ENCODE results near the gene PARM1.

The PARM1 gene

DNA sequence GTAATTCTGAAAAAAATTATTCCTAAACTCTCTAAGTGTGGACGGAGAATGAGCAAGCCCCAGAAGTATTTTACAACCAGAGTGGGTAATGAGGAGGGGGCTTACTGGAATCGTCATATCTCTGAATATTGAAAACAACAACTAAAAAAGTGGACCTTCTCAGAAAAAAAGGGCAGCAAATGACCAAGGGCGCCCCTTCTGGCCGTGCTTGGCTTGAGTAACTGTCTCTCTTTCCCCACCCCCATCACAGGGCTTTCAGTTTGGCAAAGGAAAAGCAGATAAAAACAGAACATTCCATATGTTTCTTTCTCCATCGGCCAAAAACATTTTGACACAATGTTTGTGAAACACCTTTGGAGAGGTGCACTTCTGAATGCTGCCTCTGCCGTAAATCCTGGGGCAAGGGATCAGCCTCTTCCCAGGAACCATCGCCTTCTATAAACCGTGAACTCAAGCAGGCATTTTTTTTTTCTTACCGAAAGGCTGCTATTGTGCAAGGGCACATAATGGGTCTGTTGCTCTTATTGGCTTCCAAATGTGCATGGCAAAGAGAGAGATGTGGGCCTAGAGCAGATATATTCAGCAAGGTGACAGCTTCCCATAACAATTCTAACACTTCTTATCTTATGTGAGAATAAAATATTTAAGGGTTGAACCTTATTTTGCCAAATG lies 115.4 kb downstream of the PARM1 start:
- H3K4me3 ChIP-seq: no peak overlapping the region
- TF ChIP-seq, protein P1, sequence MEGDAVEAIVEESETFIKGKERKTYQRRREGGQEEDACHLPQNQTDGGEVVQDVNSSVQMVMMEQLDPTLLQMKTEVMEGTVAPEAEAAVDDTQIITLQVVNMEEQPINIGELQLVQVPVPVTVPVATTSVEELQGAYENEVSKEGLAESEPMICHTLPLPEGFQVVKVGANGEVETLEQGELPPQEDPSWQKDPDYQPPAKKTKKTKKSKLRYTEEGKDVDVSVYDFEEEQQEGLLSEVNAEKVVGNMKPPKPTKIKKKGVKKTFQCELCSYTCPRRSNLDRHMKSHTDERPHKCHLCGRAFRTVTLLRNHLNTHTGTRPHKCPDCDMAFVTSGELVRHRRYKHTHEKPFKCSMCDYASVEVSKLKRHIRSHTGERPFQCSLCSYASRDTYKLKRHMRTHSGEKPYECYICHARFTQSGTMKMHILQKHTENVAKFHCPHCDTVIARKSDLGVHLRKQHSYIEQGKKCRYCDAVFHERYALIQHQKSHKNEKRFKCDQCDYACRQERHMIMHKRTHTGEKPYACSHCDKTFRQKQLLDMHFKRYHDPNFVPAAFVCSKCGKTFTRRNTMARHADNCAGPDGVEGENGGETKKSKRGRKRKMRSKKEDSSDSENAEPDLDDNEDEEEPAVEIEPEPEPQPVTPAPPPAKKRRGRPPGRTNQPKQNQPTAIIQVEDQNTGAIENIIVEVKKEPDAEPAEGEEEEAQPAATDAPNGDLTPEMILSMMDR (IDR thresholded peaks at IDR 0.05): no peak
- DNase-seq (ENCODE audit: low spot score): no peak
- H3K27ac ChIP-seq: no peak overlapping the region

DNA sequence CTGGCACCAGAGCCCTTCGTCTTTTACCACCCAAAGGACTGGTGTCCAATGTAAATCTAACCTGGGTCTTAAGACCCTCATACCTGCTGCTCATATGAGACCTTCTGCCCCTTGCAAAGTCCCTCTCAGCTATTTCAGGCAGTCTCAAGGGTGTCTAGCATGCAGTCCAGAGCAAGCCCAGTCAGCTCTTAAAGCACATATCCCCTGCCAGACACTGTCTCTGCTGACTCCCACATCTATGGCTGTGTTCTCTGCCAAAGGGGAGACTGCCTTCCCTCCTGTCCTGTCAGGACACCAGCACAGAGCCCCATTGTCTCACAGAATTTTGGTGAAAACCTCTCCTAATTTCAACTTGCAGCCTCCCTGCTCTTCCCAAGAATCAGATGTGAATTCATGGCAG lies 118.5 kb downstream of the PARM1 start:
- DNase-seq (ENCODE audit: low spot score): no peak
- TF ChIP-seq, protein P1 (IDR thresholded peaks at IDR 0.05): no peak

DNA sequence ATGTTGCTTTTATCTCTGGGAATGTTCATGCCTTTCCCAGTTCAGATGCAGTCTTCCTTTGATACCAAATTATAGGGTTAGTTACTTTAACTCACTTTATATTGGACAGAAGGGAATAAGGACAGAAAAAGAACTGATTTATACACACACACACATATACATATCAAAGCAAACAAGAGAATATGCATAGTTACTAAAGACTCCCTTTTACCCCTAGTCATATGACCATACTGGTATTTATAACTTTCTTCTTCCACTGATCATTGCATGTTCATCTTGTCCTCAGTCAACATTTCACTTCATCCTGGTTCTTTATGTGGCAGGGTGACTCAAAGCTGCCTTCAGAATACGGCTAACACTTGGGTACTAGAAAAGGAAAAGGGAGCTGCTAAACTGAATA lies 120.4 kb downstream of the PARM1 start:
- no peak overlapping the region for H3K27ac ChIP-seq
- no peak overlapping the region for H3K4me3 ChIP-seq
- DNase-seq (ENCODE audit: low spot score): no peak
- TF ChIP-seq, protein P1 (IDR thresholded peaks at IDR 0.05): no peak

More for the DNA sequence above, 118.5 kb downstream of the PARM1 start:
- Histone ChIP-seq H3K4me3 (no peak overlapping the region), H3K27ac (no peak overlapping the region)

DNA sequence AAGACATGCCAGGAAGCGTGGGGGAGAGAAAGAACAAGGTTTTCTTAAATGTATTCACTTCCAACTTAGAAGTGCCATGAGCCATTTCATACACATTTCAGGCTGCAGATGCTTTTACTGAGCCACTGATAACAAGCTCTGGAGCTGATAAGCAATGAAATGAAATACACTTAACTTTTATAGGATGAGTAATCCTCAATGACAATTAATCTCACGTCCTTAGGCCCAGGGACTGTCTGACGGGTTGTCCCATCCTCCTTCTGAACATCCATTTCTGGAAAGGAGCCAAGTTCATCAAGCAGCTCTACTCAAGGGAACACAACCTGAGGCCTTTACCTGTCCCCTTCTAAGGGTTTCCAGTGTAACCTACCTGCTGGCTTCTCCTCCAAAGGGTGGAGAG lies 121.2 kb downstream of the PARM1 start:
- TF ChIP-seq, protein P1 (IDR thresholded peaks at IDR 0.05): no peak
- no peak overlapping the region for H3K27ac ChIP-seq
- no peak overlapping the region for H3K4me3 ChIP-seq
- no peak for DNase-seq (ENCODE audit: low spot score)

DNA sequence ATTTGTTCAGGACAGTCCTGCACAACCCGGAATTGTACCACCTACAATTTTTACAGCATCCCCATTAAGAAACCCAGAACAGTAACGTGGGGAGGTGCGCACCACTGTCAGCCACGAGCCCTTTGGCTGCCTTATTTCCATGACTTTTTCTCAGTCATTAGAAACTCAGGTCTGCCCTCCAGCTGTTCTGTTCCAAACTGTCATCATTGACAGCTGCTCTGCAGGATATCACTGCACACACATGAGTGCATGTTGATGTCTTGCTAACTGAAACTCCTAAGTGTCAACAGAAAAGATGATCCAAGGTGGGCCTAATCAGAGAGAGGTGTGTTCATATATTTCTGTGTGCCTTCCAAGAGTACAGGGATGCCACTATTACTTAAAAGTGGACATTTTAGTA lies 123.4 kb downstream of the PARM1 start:
- DNase-seq (ENCODE audit: low spot score): no peak
- Histone ChIP-seq H3K27ac (no peak overlapping the region), H3K4me3 (no peak overlapping the region)
- TF ChIP-seq, protein P1 (IDR thresholded peaks at IDR 0.05): no peak

DNA sequence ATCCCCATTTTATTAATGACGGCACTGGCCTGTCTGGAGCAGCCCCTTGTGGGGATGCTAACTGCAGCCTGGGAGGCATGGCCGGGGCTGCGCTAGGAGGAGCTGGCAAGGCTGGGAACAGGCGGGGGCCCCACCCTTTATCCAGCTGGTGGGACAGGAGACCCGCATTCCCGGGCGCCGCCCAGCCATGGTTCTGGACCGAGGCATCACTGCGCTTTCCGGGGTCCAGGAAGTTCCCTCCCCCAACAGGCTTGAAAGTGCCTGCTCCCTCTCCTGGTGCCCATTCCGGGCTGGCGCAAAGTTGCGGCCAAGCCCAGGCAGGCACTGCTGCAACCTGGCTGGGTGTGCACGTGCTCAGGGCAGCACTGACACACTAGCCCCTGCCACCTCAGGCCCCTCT lies 124.5 kb downstream of the PARM1 start:
- DNase-seq (ENCODE audit: low spot score): no peak
- Histone ChIP-seq H3K27ac (no peak overlapping the region), H3K4me3 (no peak overlapping the region)
- TF ChIP-seq, protein P1 (IDR thresholded peaks at IDR 0.05): no peak

DNA sequence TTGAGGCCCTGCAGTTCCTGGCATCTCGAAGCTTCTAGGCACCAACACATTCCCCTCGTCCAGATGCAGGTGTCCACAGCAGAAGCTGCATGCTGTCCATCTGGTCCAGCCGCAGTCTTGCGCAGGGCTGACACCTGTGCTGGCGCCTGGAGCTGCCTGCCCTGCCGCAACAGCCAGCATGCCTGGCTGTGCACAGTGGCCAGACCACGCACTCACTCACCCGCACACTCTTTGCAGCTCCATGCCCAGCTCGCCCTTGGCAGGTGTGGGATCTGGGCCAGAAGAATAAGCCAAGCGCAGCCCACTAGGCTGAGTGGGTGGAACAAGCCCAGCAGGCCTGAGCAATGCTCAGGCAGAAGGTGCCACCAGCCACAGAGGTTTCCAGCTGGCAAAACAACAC lies 125.6 kb downstream of the PARM1 start:
- no peak for DNase-seq (ENCODE audit: low spot score)
- Histone ChIP-seq H3K4me3 (no peak overlapping the region), H3K27ac (no peak overlapping the region)
- TF ChIP-seq, protein P1 (IDR thresholded peaks at IDR 0.05): no peak
